HUES64 (cell line): ENCODE measurements around the gene PSMA8. TPM values are rescaled to one million over a fixed set of nuclear protein-coding genes. Genes with fewer than 3 reads are reported as not detected.

Experiments
- H3K27ac ChIP-seq: 2 replicates; pipeline ENCODE4 v1.7.0; 2013; ENCODE audit warnings: low read depth, low read length, inconsistent platforms
- H3K27me3 ChIP-seq: 2 replicates; pipeline ENCODE4 v1.6.1; 2013; ENCODE audit warnings: mild to moderate bottlenecking, low read length; ENCODE audit not compliant: insufficient read depth
- H3K36me3 ChIP-seq: 2 replicates; pipeline ENCODE4 v1.6.1; 2013; ENCODE audit warnings: mild to moderate bottlenecking, low read length; ENCODE audit not compliant: insufficient read depth
- H3K4me1 ChIP-seq: 2 replicates; pipeline ENCODE4 v1.6.1; 2013; ENCODE audit warnings: mild to moderate bottlenecking, low read length, moderate library complexity; ENCODE audit not compliant: insufficient read depth
- H3K4me3 ChIP-seq: 2 replicates; pipeline ENCODE4 v1.5.1; 2013; ENCODE audit warnings: mild to moderate bottlenecking, low read length, moderate library complexity
- H3K9ac ChIP-seq: 2 replicates; pipeline ENCODE4 v1.6.1; 2013; ENCODE audit warnings: mild to moderate bottlenecking, low read depth, low read length
- H3K9me3 ChIP-seq: 2 replicates; pipeline ENCODE4 v1.6.1; 2013; ENCODE audit warnings: low read depth, low read length; ENCODE audit not compliant: insufficient read depth
- WGBS: fragments of 150-250, 120-280 bp; methylation state at CpG from one replicate; pipeline ENCODE4 v1.1.7; 2013; ENCODE audit warnings: missing lambda C conversion rate; 5-methylcytosine and 5-hydroxymethylcytosine counted together
- polyA plus RNA-seq, 2 experiments: library from polyadenylated mRNA; stranded (reverse); fragments of 50-300 nt; gene quantifications; one replicate each; pipeline ENCODE4 v1.2.3, GENCODE V29; 2013

The PSMA8 gene
- polyA plus RNA-seq (2013, experiment 1 of 2): not detected
- not detected for polyA plus RNA-seq (2013, experiment 2 of 2)

DNA sequence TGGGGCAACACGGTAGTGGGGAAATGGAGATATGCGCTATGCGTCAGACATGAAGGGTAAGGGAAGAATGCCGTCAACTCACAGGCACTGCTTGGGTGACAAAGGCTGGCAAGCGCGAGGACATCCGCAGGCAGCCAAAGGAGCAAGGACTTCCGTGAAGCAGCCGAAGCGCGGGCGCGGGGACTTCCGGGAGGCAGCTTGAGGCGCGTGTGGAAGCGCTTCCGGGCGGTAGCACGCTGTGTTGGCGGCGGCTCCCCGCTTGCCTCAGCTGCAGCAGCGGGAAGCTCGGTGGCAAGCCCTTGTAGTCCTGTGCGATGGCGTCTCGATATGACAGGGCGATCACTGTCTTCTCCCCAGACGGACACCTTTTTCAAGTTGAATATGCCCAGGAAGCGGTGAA lies at the start of gene PSMA8:
PSMA8 (plus strand) TSS at position 218 of the 400 bp plus-strand sequence; CDS start at position 315, 97 bp downstream.
- no peaks in the 10 kb centered on the region for H3K36me3 ChIP-seq
- no peaks in the 10 kb centered on the region for H3K4me1 ChIP-seq
- H3K9me3 ChIP-seq: no peaks in the 10 kb centered on the region
- H3K9ac ChIP-seq: no peak within 1 kb of the TSS
- WGBS: 93% methylated on average over 31 of the region's 31 CpGs
- H3K27ac ChIP-seq: no peak within 1 kb of the TSS
- H3K4me3 ChIP-seq: no peak within 1 kb of the TSS
- no peaks in the 10 kb centered on the region for H3K27me3 ChIP-seq

- H3K4me1 ChIP-seq: peaks cover 17% of the 10 kb centered on the region
- H3K9me3 ChIP-seq: no peaks in the 10 kb centered on the region; the same call in 1 of the 2 replicates
- H3K27ac ChIP-seq: no peak overlapping the region
- peaks cover 74% of the 10 kb centered on the region for H3K36me3 ChIP-seq
- no peaks in the 10 kb centered on the region for H3K27me3 ChIP-seq
- no peak overlapping the region for H3K9ac ChIP-seq
- WGBS: 97% methylated on average over 5 of the region's 5 CpGs
- no peak overlapping the region for H3K4me3 ChIP-seq
Observed at GRCh38 chr18:26085056-26085455, 48.6 kb upstream of the PSMA8 start.

GRCh38 chr18:26086959-26087358 lies 46.7 kb upstream of the PSMA8 start:
- WGBS: 94% methylated on average over 3 of the region's 6 CpGs
- Histone ChIP-seq H3K4me3 (no peak overlapping the region), H3K4me1 (peaks cover 17% of the 10 kb centered on the region), H3K27me3 (no peaks in the 10 kb centered on the region), H3K27ac (no peak overlapping the region), H3K9me3 (no peaks in the 10 kb centered on the region; the same call in 1 of the 2 replicates), H3K9ac (no peak overlapping the region), H3K36me3 (peaks cover 56% of the 10 kb centered on the region)

GRCh38 chr18:26088487-26088886 lies 45.2 kb upstream of the PSMA8 start:
- H3K4me3 ChIP-seq: peak overlapping the region; percentile 99
- H3K27me3 ChIP-seq: no peaks in the 10 kb centered on the region
- no peak overlapping the region for H3K27ac ChIP-seq
- H3K36me3 ChIP-seq: peaks cover 41% of the 10 kb centered on the region
- WGBS: 64% methylated on average over 2 of the region's 3 CpGs
- peaks cover 17% of the 10 kb centered on the region for H3K4me1 ChIP-seq
- H3K9me3 ChIP-seq: no peaks in the 10 kb centered on the region
- no peak overlapping the region for H3K9ac ChIP-seq

DNA sequence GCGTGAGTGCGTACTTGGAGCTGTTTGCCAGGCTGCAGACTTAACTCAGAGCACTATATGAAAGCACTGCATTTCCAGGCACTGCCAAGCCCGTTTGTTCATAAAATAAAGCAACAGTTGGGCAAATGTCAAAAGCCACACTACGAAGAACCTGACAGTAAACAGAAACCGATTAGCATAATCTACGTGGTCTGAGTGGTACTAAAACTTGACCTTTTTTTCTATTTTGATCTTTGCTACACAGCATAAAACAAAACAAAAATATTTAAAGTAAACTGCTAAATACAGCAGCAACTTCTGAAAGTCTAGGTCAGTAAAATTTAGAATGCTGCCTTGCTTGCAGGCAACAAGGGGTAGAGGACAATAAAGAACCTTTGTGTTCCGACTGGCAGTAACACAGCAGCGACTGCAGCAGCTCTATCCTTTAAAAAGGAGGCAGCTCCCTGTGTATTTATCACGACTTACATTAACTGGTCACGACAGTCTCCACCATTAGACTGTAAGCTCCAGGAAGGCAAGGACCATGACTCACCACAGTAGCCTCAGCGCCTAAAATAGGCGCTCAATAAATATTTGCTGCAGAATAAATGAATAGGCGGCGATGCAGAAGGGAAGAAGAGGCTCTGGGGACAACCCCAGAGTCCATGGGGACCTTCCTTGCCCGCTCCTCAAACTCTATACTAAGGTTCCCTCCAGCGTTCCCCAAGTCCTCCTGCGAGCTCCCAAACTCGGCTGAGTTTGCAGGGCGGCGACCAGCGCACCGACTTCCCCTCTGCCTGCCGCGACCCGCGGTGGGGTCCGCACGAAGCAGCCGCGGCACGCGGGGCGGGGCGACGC lies 44.2 kb upstream of the PSMA8 start:
- Histone ChIP-seq H3K27me3 (no peaks in the 10 kb centered on the region), H3K27ac (peak overlapping the region; percentile 96), H3K36me3 (peaks cover 31% of the 10 kb centered on the region), H3K4me3 (peak overlapping the region; percentile 99), H3K9me3 (no peaks in the 10 kb centered on the region), H3K9ac (peak overlapping the region; percentile 94), H3K4me1 (peaks cover 17% of the 10 kb centered on the region)
- WGBS: 4% methylated on average over 35 of the region's 35 CpGs

GRCh38 chr18:26090130-26091046 lies 43.3 kb upstream of the PSMA8 start, which contains the start of gene SS18:
Gene SS18, minus strand, starts transcription at chr18:26090613. Its CDS starts 44 bp downstream, at chr18:26090569.
- no peaks in the 10 kb centered on the region for H3K27me3 ChIP-seq
- peak within 1 kb of the TSS; percentile 96 for H3K27ac ChIP-seq
- H3K36me3 ChIP-seq: peaks cover 22% of the 10 kb centered on the region
- H3K4me1 ChIP-seq: peaks cover 17% of the 10 kb centered on the region
- H3K9me3 ChIP-seq: no peaks in the 10 kb centered on the region
- peak within 1 kb of the TSS; percentile 94 for H3K9ac ChIP-seq
- WGBS: under 1% methylated on average over 89 of the region's 89 CpGs
- peak within 1 kb of the TSS; percentile 99 for H3K4me3 ChIP-seq

DNA sequence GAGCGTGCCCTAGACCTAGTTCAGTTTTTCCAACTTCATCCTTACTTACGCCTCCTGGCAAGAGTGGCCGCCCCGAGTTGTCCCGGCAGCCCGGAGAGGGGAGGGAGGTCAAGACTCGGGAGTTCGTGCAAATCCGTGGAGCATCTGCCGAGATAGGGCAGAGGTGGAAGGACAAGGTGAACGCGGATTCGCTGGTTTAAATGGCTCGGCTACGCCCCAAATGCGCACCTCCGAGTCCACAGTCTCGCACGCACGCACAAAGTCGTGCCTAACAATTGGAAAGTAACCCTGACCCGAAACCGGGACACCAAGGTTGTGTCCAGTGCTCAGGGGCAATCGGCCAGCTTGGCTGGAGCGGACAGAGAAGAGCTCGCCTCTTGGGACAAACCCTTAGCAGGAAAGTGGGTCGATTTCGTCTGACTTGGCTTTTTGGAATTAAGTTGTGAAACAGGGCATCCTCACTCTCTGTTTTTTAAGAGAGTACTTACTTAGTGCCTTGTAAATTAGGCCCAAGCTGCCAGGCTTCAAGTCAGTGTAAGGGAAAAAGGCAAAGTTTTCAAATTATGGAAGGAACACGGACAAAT lies 42.5 kb upstream of the PSMA8 start:
- Histone ChIP-seq H3K4me1 (peaks cover 17% of the 10 kb centered on the region), H3K9ac (peak overlapping the region; percentile 94), H3K9me3 (no peaks in the 10 kb centered on the region), H3K27ac (peak overlapping the region; percentile 96), H3K27me3 (no peaks in the 10 kb centered on the region), H3K36me3 (peaks cover 15% of the 10 kb centered on the region), H3K4me3 (peak overlapping the region; percentile 99)
- 6% methylated on average over 29 of the region's 29 CpGs for WGBS

- H3K36me3 ChIP-seq: no peaks in the 10 kb centered on the region
- no peaks in the 10 kb centered on the region for H3K4me1 ChIP-seq
- H3K27ac ChIP-seq: no peak overlapping the region
- no peak overlapping the region for H3K9ac ChIP-seq
- no peak overlapping the region for H3K4me3 ChIP-seq
- H3K27me3 ChIP-seq: no peaks in the 10 kb centered on the region
- no peaks in the 10 kb centered on the region for H3K9me3 ChIP-seq
- WGBS: 100% methylated on average over 1 of the region's 1 CpG
Observed at GRCh38 chr18:26096852-26097251, 36.8 kb upstream of the PSMA8 start.

GRCh38 chr18:26097563-26097962 lies 36.1 kb upstream of the PSMA8 start:
- Histone ChIP-seq H3K9ac (no peak overlapping the region), H3K27ac (no peak overlapping the region), H3K9me3 (no peaks in the 10 kb centered on the region), H3K27me3 (no peaks in the 10 kb centered on the region), H3K36me3 (no peaks in the 10 kb centered on the region), H3K4me1 (no peaks in the 10 kb centered on the region), H3K4me3 (no peak overlapping the region)
- 96% methylated on average over 5 of the region's 5 CpGs for WGBS

- Histone ChIP-seq H3K27ac (no peak overlapping the region), H3K9ac (no peak overlapping the region), H3K27me3 (no peaks in the 10 kb centered on the region), H3K9me3 (no peaks in the 10 kb centered on the region), H3K4me3 (no peak overlapping the region), H3K36me3 (no peaks in the 10 kb centered on the region), H3K4me1 (no peaks in the 10 kb centered on the region)
- 74% methylated on average over 5 of the region's 5 CpGs for WGBS
Observed at GRCh38 chr18:26103579-26103978, 30.1 kb upstream of the PSMA8 start.
